GM12878 (cell line): Measurements from ENCODE around the gene TLCD2. TPM values are rescaled to one million over a fixed set of nuclear protein-coding genes. Genes with fewer than 3 reads are reported as not detected.

Experiments
- ATAC-seq: fragments of 200-7000 bp; cut with Tn5 transposase; 3 replicates; pipeline ENCODE4 v1.9.1; 2020; ENCODE audit warnings: mild to moderate bottlenecking, moderate library complexity
- BruUV-seq: library from RNA; stranded (reverse); fragments of 400-500 nt; replicated peaks from 2 replicates; lab custom pipeline; 2021; lab: Mats Ljungman, UMichigan
- CTCF ChIA-PET: fragments of 300-600 bp; sonication (Branson Sonifier 250); formaldehyde crosslinking; extraction: SDS; loops from one replicate; lab custom pipeline; 2021; ENCODE audit warnings: inconsistent platforms; lab: Yijun Ruan, JAX
- POLR2A ChIA-PET: fragments of 350-600 bp; formaldehyde crosslinking; extraction: SDS; loops from one replicate; lab custom pipeline; 2021; ENCODE audit warnings: inconsistent platforms; lab: Charles Lee
- RAD21 ChIA-PET: fragments of 300-600 bp; sonication (Branson Sonifier 250); formaldehyde crosslinking; loops from one replicate; lab custom pipeline; 2023; ENCODE audit warnings: antibody characterized with exemption; ENCODE audit not compliant: unreplicated experiment; lab: Charles Lee
- SMC1A ChIA-PET: fragments of 300-600 bp; sonication (Branson Sonifier 250); formaldehyde crosslinking; loops from one replicate; lab custom pipeline; 2023; ENCODE audit not compliant: unreplicated experiment, uncharacterized antibody; lab: Charles Lee
- DNase-seq: peaks from one replicate; pipeline ENCODE4 v3.0.0-alpha.2; 2011; ENCODE audit warnings: low read depth, low spot score
- FAIRE-seq: peaks from 3 replicates; lab custom pipeline; 2011; peaks lifted over from hg19 to GRCh38; lab: Jason Lieb, UNC
- H2AFZ ChIP-seq: 2 replicates; pipeline ENCODE4 v1.6.0; 2011; ENCODE audit warnings: low read depth, low read length, control low read depth; ENCODE audit not compliant: control insufficient read depth
- H3K27ac ChIP-seq: 2 replicates; pipeline ENCODE4 v1.5.1; 2011; ENCODE audit warnings: control low read depth; ENCODE audit not compliant: control insufficient read depth, insufficient read depth
- H3K27me3 ChIP-seq, 2 experiments: replicated peaks in 1 of 2; 2 replicates each; pipeline versions ENCODE4 v1.6.0 to v1.6.1; 2011; ENCODE audit warnings: low read length in 1 of 2; ENCODE audit not compliant: control insufficient read depth in 2 of 2, insufficient read depth in 2 of 2
- H3K36me3 ChIP-seq, 2 experiments: 2 replicates each; pipeline ENCODE4 v1.5.1; 2011; ENCODE audit warnings: low read length in 1 of 2; ENCODE audit not compliant: control insufficient read depth in 2 of 2, insufficient read depth in 2 of 2
- H3K4me1 ChIP-seq: 2 replicates; pipeline ENCODE4 v1.6.1; 2011; ENCODE audit warnings: mild to moderate bottlenecking, low read length, moderate library complexity, mixed read lengths; ENCODE audit not compliant: control insufficient read depth, insufficient read depth
- H3K4me2 ChIP-seq: 2 replicates; pipeline ENCODE4 v1.6.0; 2011; ENCODE audit warnings: control low read depth; ENCODE audit not compliant: control insufficient read depth, insufficient read depth
- H3K4me3 ChIP-seq: fragments of 200-600 bp; sonication (generic); 2 replicates; pipeline ENCODE4 v1.5.1; 2016
- H3K79me2 ChIP-seq: 2 replicates; pipeline ENCODE4 v1.6.0; 2011; ENCODE audit warnings: low read length; ENCODE audit not compliant: control insufficient read depth, insufficient read depth
- H3K9ac ChIP-seq: 2 replicates; pipeline ENCODE4 v1.8.0; 2011; ENCODE audit warnings: low read length, control low read depth, mixed read lengths; ENCODE audit not compliant: control insufficient read depth, insufficient read depth
- H3K9me3 ChIP-seq: replicated peaks from 3 replicates; pipeline ENCODE4 v1.5.1; 2011; ENCODE audit warnings: mild to moderate bottlenecking, low read length; ENCODE audit not compliant: control insufficient read depth, insufficient read depth
- H4K20me1 ChIP-seq: 2 replicates; pipeline ENCODE4 v1.6.0; 2011; ENCODE audit not compliant: control insufficient read depth, insufficient read depth
- BHLHE40 ChIP-seq, 2 experiments: fragments of 450-650 bp in 1 of 2; IDR thresholded peaks; 2 replicates each; pipeline ENCODE4 v1.6.1; 2011 to 2017; ENCODE audit warnings: low read depth in 2 of 2, borderline replicate concordance in 1 of 2, improper control_type of control experiment in 1 of 2, low read length in 1 of 2, mild to moderate bottlenecking in 1 of 2
- CBX5 ChIP-seq: sonication (generic); IDR thresholded peaks from 2 replicates; pipeline ENCODE4 v1.6.1; 2016; ENCODE audit warnings: low read depth, moderate library complexity, mild to moderate bottlenecking, inconsistent platforms
- DPF2 ChIP-seq: fragments of 450-650 bp; IDR thresholded peaks from 2 replicates; pipeline ENCODE4 v1.6.1; 2017; ENCODE audit warnings: mild to moderate bottlenecking
- EED ChIP-seq: sonication (generic); IDR thresholded peaks from 2 replicates; pipeline ENCODE4 v1.6.1; 2016; ENCODE audit warnings: antibody characterized with exemption, low read depth
- EGR1 ChIP-seq, 2 experiments: IDR thresholded peaks; 1 replicate in 1 of 2; 2 replicates in 1 of 2; pipeline ENCODE4 v1.6.1; 2011 to 2012; ENCODE audit warnings: low read depth in 2 of 2, low read length in 2 of 2, borderline replicate concordance in 1 of 2, mild to moderate bottlenecking in 1 of 2, moderate library complexity in 1 of 2
- MYC ChIP-seq: IDR thresholded peaks from 2 replicates; pipeline ENCODE4 v1.6.1; 2011; ENCODE audit warnings: mild to moderate bottlenecking, low read length, moderate library complexity, inconsistent platforms; ENCODE audit not compliant: insufficient read depth, insufficient replicate concordance, insufficient read length, severe bottlenecking
- NFIC ChIP-seq: IDR thresholded peaks from 2 replicates; pipeline ENCODE4 v1.6.1; 2012; ENCODE audit warnings: low read depth, mild to moderate bottlenecking, inconsistent platforms, low read length, moderate library complexity
- SREBF1 ChIP-seq: IDR thresholded peaks from 2 replicates; pipeline ENCODE4 v1.6.1; 2012; ENCODE audit warnings: mild to moderate bottlenecking, low read length
- SUZ12 ChIP-seq: fragments of 200-600 bp; sonication (generic); IDR thresholded peaks from one replicate; pipeline ENCODE4 v1.6.1; 2018; ENCODE audit warnings: antibody characterized with exemption, mild to moderate bottlenecking; ENCODE audit not compliant: unreplicated experiment
- TARDBP ChIP-seq: IDR thresholded peaks from 2 replicates; pipeline ENCODE4 v1.6.1; 2016; ENCODE audit warnings: borderline replicate concordance
- ZNF274 ChIP-seq: IDR thresholded peaks from one replicate; pipeline ENCODE4 v1.8.0; 2011; ENCODE audit not compliant: insufficient read length, insufficient read depth
- ZSCAN29 ChIP-seq: fragments of 450-650 bp; IDR thresholded peaks from 2 replicates; pipeline ENCODE4 v1.6.1; 2017; ENCODE audit warnings: mild to moderate bottlenecking, moderate library complexity
- WGBS: methylation state at CpG from one replicate; pipeline ENCODE4 v1.1.6; 2016; ENCODE audit warnings: low lambda C conversion rate; ENCODE audit not compliant: insufficient replicate concordance, insufficient coverage; ENCODE audit errors: missing lambda C conversion rate; 5-methylcytosine and 5-hydroxymethylcytosine counted together
- in situ Hi-C: fragments of 300-500 bp; cut with MboI; formaldehyde crosslinking; loops from 9 replicates; pipeline ENCODE4 v1.14.3; 2018; ENCODE audit warnings: mixed read lengths
- intact Hi-C: fragments of 100-400 bp; cut with micrococcal nuclease; formaldehyde crosslinking; loops from one replicate; pipeline ENCODE4 v1.14.2; 2022; ENCODE audit not compliant: unreplicated experiment
- polyA plus RNA-seq, 11 experiments: library from polyadenylated mRNA; depleted of rRNA in 4 of 11; unstranded in 6 of 11; stranded (reverse) in 5 of 11; fragments of >200 nt; fragmentation: Nextera tagmentation in 4 of 11; fragmentation: Illumina TruSeq in 1 of 11; extraction: Ambion mirVana in 4 of 11; extraction: Trizol in 1 of 11; gene quantifications; 1 replicate in 1 of 11; 2 replicates in 10 of 11; pipeline versions ENCODE4 v1.2.1 to v1.2.3, GENCODE V29; 2011 to 2016; ENCODE audit warnings: inconsistent platforms in 2 of 11, missing spikeins in 2 of 11, low read depth in 1 of 11
- total RNA-seq, 4 experiments: library from RNA; depleted of rRNA in 3 of 4; stranded (reverse); fragments of >200 nt in 3 of 4; fragmentation: Illumina TruSeq in 1 of 4; extraction: Trizol in 1 of 4; gene quantifications; 2 replicates each; pipeline versions ENCODE4 v1.2.1 to v1.2.3, GENCODE V29; 2013 to 2021
- TF ChIP-seq, protein P1 (sequence below): IDR thresholded peaks from 2 replicates; pipeline ENCODE4 v1.6.1; 2012; ENCODE audit warnings: low read length, inconsistent platforms

Gene TLCD2
- total and polyA plus RNA-seq, 10 of the 15 experiments (the other 5 are each of a cell fraction or from before 2014, with no cell fraction given) = 0.02 to 0.15 (median 0.05) TPM; not detected in 2

DNA sequence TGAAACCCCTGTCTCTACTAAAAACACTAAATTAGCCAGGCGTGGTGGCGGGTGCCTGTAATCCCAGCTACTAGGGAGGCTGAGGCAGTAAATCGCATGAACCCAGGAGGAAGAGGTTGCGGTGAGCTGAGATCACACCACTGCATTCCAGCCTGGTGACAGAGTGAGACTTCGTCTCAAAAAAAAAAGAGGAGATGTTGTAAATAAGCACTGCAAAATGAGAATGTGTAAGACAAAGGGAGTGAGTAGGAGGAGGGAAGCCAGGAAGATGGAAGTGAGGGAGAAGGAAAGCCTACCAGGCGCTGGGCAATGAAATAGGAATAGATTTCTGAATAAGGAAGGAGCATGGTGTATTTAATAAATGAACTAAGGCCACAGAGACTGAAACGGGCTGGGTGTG lies 16.8 kb downstream of the TLCD2 start:
- Histone ChIP-seq H3K27ac (no peak overlapping the region), H3K36me3 (no peaks in the 10 kb centered on the region), H3K79me2 (no peaks in the 10 kb centered on the region), H3K4me2 (no peak overlapping the region), H2AFZ (no peak overlapping the region), H3K4me1 (peaks cover 4% of the 10 kb centered on the region), H4K20me1 (no peaks in the 10 kb centered on the region), H3K9ac (no peak overlapping the region), H3K9me3 (no peaks in the 10 kb centered on the region), H3K27me3 (no peaks in the 10 kb centered on the region), H3K4me3 (no peak overlapping the region)
- FAIRE-seq (no peak), DNase-seq (no peak), ATAC-seq (no peak)
- no TSS peak for BruUV-seq
- intact Hi-C loops (no loop called here), in situ Hi-C loops (no loop called here)
- TF ChIP-seq TARDBP = no peak
- TF ChIP-seq CBX5 = no peak
- no peak for TF ChIP-seq SUZ12
- no peak for TF ChIP-seq ZNF274
- TF ChIP-seq SREBF1 = no peak
- TF ChIP-seq ZSCAN29 = no peak
- no peak for TF ChIP-seq BHLHE40 (IDR thresholded peaks at IDR 0.05; ENCODE audit: borderline replicate concordance in 1 of 2, low read depth in 2 of 2, low read length in 1 of 2)
- TF ChIP-seq DPF2 = no peak
- no peak for TF ChIP-seq EGR1 (IDR thresholded peaks at IDR 0.05; ENCODE audit: borderline replicate concordance in 1 of 2, low read depth in 2 of 2, low read length in 2 of 2)
- TF ChIP-seq NFIC = no peak
- TF ChIP-seq, protein P1, sequence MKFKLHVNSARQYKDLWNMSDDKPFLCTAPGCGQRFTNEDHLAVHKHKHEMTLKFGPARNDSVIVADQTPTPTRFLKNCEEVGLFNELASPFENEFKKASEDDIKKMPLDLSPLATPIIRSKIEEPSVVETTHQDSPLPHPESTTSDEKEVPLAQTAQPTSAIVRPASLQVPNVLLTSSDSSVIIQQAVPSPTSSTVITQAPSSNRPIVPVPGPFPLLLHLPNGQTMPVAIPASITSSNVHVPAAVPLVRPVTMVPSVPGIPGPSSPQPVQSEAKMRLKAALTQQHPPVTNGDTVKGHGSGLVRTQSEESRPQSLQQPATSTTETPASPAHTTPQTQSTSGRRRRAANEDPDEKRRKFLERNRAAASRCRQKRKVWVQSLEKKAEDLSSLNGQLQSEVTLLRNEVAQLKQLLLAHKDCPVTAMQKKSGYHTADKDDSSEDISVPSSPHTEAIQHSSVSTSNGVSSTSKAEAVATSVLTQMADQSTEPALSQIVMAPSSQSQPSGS = no peak
- no peak for TF ChIP-seq MYC
- no peak for TF ChIP-seq EED
- WGBS = 81% methylated on average over 7 of the region's 7 CpGs
- RAD21 ChIA-PET = interaction anchor here (0.6 kb wide), 1 partner anchor 408 kb away, joined by 3 read pairs; no protein-coding TSS in a partner anchor
- CTCF ChIA-PET = no interaction called here
- POLR2A ChIA-PET = no interaction called here
- SMC1A ChIA-PET = no interaction called here
